A204.1 (cell line): ENCODE data around the gene POLG2.
"Not testable (repeated sequence)": the region's sequence is repeated elsewhere in the genome, so short reads cannot be mapped to it uniquely, and the experiment has no call there.

ENCODE experiments used
- FAIRE-seq: peaks from 2 replicates; lab custom pipeline; 2012; peaks lifted over from hg19 to GRCh38; lab: Jason Lieb, UNC

POLG2 gene

DNA sequence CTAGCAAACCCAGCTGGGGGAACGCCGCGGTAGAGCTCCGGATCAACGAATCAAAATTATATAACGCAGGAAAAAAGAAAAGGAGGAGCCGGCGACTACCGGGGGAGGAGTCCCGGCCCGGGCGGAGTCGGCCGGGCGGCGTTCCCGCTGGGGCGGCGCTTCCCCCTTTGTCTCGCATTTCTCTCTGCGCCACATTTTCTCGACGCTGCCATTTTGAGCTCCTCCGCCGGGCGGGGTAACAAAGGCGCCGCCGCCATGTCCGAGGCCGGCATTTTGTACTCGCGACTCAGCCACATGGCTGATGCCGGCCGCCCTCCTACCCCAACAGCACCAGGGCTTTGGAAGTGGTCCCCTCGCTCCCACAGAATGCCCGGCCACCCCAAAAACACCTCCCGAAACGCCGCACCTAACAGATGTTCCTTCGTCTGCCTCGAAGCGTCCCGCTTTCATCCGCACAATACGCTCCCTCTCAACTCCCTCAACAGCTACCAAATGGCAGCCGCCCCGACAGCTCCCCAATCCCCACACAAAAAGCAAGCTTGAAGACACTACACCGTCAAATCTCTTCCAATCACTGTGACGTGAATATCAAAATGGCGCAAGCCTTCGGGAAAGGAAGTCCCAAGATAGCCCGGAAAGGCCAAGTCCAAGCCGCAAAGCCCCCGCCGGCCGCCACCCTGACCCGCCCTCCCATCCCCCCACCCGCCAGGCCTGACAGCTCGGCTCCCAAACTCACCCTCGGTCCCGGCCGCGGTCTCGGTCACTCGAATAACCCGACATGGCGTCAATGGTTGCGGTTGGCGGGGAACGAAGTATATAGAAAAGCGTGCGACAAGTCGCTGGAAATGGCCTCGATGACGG, 8.7 kb upstream of the POLG2 start:
- no peak for FAIRE-seq

DNA sequence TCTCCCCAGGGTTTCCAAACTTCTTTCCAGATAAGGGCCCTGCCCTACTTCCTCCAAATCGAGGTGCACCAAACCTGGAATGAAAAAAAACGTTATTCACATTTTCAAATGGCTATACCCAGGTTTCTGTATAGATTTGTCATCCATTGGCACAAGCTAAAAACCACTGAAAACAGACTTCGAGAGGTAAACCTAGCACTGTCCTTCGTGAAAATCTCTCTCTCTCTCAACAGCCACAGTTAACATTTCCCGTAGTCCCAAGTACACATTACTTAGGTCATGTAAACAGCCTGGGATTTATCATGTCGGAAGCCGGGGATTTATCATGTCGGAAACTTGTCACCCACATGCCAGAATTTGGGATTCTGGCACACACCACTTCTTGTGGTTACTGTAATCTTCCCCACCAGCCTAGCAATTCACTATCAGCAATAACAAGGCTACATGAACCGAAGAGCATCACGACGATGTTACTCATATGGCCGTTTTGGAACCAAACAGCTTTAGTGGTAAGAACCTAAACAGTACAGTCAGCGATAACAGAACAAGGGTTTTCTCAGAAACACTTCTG, 8.0 kb upstream of the POLG2 start:
- no peak for FAIRE-seq

- no peak for FAIRE-seq
Measured at GRCh38 chr17:64503821-64504768, 7.2 kb upstream of the POLG2 start.

DNA sequence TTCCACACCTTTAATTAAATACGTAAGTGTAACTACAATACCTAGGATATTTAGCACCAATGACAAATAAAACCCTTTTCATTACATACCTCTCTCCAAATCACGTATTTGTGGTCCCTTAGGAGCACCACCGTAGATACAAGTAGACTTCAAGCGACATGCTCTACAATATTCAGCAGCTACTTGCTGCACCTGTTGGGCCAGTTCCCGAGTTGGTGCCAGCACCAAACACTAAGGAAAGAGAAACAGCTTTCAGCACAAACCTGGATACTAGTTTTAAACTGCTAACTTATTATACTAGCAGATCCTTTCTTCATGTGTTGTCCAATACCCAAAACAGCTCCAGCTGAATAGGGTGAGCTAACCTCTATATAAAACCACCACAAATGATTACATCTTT, 6.5 kb upstream of the POLG2 start:
- no peak for FAIRE-seq

GRCh38 chr17:64502809-64503208, 6.0 kb upstream of the POLG2 start:
- no peak for FAIRE-seq

DNA sequence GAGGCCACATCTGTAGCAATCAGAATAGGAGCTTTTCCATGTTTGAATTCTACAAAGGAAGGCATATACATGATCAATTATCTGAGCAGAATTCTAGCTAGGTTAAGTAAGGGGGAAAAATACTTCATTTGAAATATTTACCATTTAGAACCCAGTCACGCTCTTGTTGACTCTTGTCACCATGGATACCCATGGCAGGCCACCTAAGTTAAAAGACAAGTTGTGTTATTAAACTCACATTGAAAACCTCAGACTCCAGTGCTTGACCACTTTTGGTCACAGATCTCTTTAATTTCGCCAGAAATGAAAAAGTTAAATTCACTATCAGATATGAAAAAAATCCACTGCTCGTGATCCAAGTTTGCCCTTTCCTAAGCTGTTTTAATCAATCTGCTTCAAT, 5.2 kb upstream of the POLG2 start:
- FAIRE-seq = no peak

- FAIRE-seq = no peak
Measured at GRCh38 chr17:64500862-64501765, 4.3 kb upstream of the POLG2 start.

DNA sequence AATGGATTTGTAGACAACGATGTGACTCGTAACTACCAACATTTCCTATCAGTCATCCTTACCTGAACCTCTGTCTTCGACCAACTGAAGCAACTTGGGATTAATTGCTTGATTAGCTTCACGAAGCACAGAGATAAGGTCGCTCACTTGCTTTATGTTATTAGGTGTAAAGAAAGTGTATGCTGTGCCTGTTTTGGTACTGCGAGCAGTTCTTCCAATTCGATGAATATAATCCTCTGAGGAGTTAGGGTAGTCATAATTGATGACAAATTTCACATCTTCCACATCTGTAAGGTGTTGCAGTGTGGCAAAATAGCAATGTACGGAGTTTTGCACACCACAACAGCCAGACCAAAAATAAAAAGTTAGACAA, 3.6 kb upstream of the POLG2 start:
- FAIRE-seq = no peak

GRCh38 chr17:64499805-64500486, 3.1 kb upstream of the POLG2 start:
- FAIRE-seq = no peak

GRCh38 chr17:64498308-64499203, 1.7 kb upstream of the POLG2 start:
- FAIRE-seq = no peak

GRCh38 chr17:64497565-64498035, 746 bp upstream of the POLG2 start:
- FAIRE-seq = no peak

- FAIRE-seq = no peak
Measured at GRCh38 chr17:64496348-64496785, 487 bp downstream of the POLG2 start.

DNA sequence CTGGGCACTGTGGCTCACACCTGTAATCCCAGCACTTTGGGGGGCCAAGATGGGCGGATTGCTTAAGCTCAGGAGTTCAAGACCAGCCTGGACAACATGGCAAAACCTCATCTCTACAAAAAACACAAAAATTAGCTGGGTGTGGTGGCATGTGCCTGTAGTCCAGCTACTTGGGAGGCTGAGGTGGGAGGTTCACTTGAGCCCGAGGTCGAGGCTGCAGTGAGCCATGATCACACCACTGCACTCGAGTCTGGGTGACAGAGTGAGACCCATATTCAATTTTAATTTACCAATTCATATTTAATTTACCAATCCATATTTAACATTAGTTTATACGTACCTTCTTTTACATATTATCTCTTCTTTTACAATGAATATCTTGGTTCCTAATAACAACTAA, 1.6 kb downstream of the POLG2 start:
- FAIRE-seq = not testable (repeated sequence)

GRCh38 chr17:64494121-64494520, 2.7 kb downstream of the POLG2 start:
- FAIRE-seq = no peak

DNA sequence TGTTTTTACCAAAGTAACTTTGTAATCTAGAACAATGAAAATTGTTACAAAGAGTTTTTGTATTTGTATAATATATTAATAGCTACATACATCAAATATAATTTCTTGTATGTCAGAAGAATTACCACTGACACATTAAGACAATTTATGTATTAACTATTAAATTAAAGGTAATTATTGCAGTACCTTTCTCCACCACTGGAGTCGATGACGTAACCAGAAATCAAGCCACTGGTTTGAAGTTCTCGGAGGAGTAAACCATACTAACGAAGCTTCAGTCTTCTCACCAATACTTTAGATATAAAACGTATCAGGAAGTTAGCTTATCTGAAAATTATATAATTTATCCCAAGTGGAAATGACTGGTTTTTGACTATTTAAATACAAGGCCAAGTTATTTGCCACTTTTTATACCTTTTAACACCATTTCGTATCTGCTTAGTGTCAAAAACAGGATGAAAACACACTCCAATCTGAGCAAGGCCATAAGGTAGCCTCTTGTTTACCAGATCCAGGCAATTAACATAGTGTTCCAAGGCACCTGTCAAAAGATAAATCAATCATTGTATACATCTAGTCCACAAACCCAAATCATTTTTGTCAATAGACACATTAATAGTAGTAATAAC, 4.3 kb downstream of the POLG2 start:
- FAIRE-seq = no peak

DNA sequence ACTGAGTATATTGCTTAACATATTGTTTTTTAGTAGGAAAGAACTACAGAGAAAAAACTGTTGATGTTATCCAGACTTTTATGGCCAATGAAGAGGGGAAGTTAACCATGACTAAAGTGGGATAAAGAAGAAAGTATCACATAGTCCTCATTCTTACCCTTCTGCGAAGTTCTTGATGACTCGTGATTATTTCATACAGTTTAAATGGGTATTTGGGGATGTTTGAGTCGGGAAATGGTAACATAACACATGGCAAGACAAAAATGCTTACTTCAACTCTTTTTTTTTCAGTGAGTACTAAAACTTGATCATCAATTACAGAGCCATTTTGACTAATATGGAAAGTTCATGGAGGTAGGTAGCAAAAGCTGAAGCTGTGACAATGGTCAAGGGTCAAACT, 4.9 kb downstream of the POLG2 start:
- FAIRE-seq = no peak

- no peak for FAIRE-seq
Measured at GRCh38 chr17:64491034-64491860, 5.6 kb downstream of the POLG2 start.

DNA sequence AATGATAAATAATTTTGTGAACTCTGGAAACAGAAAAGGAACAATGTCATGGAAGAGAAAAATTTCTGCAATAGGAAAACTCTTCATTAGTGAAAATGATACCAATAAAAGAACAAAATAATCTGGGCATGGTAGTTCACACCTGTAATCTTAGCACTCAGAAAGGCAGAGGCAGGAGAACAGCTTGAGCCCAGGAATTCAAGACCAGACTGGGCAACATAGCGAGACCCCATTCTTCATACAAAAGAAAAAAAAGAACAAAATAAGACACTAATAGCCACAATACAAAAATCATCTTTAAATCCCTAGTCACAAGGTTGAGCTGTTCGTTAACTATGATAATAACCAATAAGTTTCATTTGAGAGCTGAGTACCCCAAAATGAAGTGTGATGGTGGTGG, 8.6 kb downstream of the POLG2 start:
- no peak for FAIRE-seq

DNA sequence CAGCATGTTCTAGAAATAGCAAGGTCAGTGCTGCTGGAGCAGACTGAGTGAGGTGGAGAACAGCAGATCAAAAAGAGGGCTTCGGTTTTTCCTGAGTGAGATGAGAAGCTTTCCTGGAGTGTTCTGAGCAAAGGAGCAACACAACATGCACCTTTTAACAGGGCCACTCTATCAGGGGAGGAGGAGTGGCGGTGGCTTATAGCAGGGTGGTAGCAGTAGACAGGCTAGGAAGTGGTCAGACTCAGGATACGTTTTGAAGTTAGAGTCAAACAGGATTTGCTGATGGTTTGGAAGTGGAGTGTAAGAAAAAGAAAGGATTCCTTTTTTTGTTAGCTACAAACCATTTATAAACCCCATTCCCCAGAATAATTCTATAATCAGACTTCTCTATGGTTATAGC, 12.5 kb downstream of the POLG2 start:
- no peak for FAIRE-seq
